HG02973 (cell line): ENCODE measurements around the gene PARP14.
"Not testable (repeated sequence)": the region's sequence is repeated elsewhere in the genome, so short reads cannot be mapped to it uniquely, and the experiment has no call there.

Experiments
- ATAC-seq: cut with Tn5 transposase; IDR thresholded peaks from one replicate; pipeline ENCODE4 v1.9.1; 2021; ENCODE audit warnings: moderate library complexity; ENCODE audit not compliant: unreplicated experiment

PARP14 gene, protein sequence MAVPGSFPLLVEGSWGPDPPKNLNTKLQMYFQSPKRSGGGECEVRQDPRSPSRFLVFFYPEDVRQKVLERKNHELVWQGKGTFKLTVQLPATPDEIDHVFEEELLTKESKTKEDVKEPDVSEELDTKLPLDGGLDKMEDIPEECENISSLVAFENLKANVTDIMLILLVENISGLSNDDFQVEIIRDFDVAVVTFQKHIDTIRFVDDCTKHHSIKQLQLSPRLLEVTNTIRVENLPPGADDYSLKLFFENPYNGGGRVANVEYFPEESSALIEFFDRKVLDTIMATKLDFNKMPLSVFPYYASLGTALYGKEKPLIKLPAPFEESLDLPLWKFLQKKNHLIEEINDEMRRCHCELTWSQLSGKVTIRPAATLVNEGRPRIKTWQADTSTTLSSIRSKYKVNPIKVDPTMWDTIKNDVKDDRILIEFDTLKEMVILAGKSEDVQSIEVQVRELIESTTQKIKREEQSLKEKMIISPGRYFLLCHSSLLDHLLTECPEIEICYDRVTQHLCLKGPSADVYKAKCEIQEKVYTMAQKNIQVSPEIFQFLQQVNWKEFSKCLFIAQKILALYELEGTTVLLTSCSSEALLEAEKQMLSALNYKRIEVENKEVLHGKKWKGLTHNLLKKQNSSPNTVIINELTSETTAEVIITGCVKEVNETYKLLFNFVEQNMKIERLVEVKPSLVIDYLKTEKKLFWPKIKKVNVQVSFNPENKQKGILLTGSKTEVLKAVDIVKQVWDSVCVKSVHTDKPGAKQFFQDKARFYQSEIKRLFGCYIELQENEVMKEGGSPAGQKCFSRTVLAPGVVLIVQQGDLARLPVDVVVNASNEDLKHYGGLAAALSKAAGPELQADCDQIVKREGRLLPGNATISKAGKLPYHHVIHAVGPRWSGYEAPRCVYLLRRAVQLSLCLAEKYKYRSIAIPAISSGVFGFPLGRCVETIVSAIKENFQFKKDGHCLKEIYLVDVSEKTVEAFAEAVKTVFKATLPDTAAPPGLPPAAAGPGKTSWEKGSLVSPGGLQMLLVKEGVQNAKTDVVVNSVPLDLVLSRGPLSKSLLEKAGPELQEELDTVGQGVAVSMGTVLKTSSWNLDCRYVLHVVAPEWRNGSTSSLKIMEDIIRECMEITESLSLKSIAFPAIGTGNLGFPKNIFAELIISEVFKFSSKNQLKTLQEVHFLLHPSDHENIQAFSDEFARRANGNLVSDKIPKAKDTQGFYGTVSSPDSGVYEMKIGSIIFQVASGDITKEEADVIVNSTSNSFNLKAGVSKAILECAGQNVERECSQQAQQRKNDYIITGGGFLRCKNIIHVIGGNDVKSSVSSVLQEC (N-terminal part only)

DNA sequence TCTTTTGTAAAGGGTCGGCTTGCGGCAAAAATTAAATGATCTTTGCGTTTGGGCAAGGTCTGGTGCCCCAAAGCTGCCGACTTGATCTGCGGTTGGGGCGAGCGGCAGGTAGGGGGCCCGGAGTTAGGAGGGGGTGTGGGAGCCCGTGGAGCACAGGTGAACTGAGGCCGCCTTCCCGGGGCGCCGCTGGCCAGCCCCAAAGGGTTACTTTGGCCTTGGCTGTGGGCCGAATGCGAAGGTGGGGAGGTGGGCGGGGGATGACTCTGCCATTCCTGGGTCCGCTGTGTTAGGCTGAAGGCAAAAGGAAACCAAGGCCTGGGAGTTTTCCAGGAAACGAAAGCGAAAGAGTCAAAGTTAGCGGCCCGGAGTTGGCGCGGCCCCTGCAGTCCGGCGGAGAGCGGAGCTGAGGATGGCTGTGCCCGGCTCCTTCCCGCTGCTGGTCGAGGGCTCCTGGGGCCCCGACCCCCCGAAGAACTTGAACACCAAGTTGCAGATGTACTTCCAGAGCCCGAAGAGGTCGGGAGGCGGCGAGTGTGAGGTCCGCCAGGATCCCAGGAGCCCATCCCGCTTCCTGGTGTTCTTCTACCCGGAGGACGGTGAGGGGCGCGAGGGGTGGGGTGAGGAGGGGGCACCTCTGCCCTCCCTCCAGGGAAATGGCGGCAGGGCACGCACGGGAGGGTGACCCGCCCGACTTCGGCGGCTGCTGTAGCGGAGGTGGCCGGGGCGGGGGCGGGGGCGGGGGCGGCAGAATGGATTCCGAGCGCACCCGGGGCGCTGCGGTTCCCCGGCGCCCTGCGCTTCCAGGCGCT lies at the start of gene PARP14:
PARP14 (plus strand) TSS at position 365 of the 809 bp plus-strand sequence; CDS start at position 410, 45 bp downstream.
- ATAC-seq, result no peak

DNA sequence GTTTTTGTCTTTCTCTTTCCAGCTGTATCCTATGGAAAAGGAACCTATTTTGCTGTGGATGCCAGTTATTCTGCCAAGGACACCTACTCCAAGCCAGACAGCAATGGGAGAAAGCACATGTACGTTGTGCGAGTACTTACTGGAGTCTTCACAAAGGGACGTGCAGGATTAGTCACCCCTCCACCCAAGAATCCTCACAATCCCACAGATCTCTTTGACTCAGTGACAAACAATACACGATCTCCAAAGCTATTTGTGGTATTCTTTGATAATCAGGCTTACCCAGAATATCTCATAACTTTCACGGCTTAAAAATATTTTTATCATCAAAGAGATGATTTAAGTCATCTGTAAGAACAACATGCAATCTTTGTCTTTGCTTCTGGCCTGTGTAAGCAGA lies 44.9 kb upstream of the PARP14 start:
- no peak for ATAC-seq

DNA sequence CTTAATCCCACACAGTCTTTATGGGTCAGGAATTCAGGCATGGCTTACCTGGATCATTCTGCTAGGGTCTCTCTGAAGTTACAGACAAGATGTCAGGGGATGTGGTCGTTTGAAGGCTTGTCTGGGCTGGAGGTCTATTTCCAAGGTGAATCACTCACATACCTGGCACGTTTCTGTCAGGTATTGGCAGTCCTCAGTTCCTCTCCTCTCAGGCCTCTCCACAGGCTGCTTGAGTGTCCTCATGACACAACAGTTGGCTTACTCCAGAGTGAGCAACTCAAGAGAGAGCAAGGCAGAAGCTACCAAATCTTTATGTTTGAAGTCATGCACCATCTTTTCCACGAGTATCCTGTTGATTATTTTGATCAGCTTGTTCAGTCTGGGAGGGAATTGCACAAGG lies 43.9 kb upstream of the PARP14 start:
- no peak for ATAC-seq

DNA sequence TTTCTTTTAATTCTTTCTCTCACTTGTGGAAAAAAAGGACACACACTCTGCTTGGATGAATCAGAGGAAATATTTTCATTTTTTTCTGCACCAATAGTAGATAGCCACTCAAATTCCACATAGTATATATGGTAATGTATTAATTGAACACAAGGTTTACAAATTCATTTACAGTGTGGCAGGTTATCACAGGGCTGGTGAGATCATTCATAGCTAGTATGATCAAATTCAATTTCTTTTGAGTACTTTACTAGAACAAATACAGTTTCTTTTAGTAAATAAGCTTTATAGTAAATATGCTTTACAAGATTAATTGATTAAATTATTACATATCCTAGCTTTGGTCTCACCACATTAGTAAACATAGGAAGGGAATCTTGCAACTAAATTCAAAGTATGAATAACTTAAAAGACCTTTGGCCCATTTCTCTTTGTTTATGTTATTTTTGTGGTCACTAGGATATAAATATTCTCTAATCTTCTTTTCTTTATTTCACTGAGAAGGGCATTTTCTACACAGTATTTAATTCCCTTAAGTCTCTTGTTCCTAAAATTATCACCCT lies 40.1 kb upstream of the PARP14 start:
- no peak for ATAC-seq

DNA sequence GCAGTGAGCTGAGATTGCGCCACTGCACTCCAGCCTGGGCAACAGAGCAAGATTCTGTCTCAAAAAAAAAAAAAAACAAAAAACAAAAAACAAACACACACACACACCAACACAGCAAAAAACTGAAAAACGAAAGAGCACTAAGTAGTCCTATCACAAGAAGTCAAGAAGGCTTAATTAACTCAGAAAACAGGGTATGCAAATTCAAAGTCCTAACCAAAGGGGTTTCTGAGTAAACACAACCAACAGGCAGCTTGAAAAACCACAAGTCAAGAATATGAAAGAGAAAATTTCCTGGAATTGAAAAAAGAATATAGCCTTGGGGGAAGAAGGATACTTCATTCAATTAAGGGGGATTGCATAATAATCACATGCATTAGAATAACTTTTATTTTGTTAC lies 37.7 kb upstream of the PARP14 start:
- ATAC-seq, result no peak

DNA sequence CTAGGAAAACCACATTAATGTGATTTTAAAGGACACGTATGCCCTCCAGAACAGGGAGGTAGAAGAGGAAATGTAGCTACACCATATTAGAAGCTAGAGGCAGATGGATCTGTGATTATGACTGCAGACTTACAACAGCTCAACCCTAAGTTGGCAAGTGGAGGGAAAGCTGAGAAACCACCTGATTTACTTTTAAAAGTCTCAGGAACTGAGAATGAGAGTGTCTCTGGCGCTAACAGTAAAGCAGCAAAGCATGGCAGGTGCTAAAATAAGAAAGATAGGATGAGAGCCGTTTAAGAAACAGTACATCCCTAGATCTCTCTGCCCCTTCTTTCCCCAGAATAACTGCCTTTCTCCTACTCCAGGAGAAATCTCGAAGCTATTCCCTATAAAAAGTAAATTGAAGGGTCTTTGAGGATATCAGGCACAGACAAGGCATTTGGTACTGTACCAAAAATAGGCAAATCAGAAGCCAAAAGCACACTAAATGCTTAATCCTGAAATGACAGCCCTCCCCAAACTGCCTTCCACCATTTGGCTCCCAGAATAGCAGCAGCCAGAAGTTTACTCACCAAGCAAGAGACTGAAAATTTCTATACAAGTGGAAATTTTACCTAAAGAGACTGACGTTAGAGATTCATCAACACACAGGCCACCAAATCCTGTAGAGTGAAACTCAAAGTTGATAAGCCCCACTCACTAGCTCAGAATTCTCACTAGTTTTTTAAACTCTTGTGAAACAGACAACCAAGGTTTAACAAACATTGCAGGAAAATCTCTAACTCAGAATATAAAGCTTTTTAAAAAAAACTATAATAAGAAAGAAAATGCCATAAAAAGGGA lies 34.3 kb upstream of the PARP14 start:
- no peak for ATAC-seq

DNA sequence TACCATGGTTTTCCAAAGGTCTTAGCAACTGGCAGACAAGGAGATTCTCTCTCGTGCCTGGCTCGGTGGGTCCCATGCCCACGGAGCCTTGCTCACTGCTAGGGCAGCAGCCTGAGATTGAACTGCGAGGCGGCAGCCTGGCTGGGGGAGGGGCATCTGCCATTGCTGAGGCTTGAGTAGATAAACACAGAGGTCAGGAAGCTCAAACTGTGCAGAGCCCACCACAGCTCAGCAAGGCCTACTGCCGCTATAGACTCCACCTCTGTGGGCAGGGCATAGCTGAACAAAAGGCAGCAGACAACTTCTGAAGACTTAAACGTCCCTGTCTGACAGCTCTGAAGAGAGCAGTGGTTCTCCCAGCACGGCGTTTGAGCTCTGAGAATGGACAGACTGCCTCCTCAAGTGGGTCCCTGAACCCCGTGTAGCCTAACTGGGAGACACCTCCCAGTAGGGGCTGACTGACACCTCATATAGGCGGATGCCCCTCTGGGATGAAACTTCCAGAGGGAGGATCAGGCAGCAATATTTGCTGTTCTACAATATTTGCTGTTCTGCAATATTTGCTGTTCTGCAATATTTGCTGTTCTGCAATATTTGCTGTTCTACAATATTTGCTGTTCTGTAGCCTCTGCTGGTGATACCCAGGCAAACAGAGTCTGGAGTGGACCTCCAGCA lies 29.3 kb upstream of the PARP14 start:
- not testable (repeated sequence) for ATAC-seq

DNA sequence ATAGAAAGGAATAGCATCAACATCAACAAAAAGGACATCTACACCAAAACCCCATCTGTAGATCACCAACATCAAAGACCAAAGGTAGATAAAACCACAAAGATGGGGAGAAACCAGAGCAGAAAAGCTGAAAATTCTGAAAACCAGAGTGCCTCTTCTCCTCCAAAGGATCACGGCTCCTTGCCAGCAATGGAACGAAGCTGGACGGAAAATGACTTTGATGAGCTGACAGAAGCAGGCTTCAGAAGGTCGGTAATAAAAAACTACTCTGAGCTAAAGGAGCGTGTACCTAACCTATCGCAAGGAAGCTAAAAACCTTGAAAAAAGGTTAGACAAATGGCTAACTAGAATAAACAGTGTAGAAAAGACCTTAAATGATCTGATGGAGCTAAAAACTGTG lies 28.7 kb upstream of the PARP14 start:
- ATAC-seq, result not testable (repeated sequence)

DNA sequence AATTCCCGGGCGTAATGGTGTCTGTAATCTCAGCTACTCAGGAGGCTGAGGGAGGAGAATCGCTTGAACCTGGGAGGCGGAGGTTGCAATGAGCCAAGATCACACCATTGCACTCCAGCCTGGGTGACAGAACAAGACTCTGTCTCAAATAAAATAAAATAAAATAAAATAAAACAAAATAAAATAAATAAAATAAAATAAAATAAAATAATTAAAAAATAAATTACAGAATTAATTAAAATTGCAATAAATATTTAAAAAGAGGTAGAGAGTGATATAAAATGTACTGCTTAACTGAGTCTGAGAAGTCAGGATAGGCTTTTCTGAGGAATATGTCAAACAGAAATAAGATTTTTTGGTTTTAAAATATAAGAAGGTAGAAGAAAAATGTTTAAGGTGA lies 22.3 kb upstream of the PARP14 start:
- not testable (repeated sequence) for ATAC-seq

DNA sequence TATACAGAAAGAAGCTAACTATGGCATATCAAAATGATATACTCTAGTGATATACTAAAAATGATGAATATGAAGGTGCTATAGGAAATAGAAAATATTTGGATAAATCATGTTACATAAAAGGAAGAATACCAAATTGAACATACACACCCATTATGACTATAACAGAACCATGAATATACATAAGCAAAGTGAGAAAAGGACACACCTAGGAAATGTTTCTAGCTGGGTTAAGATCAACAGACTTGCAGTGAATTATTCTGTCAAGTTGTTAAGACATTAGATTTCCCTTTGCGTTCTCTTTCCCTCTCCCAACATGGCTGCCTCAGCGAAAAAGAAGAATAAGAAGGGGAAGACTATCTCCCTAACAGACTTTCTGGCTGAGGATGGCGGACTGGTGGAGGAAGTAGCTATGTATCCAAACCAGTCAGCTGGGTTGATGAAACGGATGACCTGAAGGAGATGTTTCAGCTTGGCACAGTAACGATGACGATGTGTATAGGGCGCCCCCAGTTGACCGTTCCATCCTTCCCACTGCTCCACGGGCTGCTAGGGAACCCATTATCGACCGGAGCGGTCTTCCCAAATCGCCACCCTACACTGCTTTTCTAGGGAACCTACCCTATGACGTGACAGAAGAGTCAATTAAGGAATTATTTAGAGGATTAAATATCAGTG lies 20.2 kb upstream of the PARP14 start:
- ATAC-seq, result no peak

DNA sequence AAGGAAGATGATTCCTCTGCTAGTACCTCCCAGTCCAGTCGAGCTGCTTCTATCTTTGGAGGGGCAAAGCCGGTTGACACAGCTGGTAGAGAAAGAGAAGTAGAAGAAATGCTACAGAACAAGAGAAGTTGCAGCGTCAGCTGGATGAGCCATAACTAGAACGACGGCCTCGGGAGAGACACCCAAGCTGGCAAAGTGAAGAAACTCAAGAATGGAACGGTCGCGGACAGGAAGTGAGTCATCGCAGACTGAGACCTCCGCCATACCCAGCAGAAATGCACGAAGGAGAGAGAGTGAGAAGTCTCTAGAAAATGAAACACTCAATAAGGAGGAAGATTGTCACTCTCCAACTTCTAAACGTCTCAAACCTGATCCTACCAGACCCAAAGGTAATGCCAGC lies 19.0 kb upstream of the PARP14 start:
- ATAC-seq, result no peak

DNA sequence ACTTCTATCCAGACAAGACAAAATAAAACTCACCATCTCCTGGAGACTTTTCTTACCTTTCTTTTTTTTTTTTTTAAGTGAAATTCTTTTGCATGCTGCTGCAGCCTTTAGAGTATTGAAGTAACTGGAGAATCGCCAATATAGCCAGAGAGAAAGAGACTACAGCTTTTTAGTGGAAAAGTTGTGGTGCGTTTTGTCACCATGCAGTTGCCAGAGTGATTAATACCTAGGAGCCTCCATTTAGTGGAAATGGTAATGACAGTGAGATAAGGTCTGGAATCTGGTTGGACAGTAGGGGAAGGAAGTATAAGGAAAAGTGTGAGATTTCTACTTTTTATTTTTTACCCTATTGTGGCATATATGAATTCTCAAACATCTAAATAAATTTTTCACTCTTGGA lies 18.1 kb upstream of the PARP14 start:
- no peak for ATAC-seq

DNA sequence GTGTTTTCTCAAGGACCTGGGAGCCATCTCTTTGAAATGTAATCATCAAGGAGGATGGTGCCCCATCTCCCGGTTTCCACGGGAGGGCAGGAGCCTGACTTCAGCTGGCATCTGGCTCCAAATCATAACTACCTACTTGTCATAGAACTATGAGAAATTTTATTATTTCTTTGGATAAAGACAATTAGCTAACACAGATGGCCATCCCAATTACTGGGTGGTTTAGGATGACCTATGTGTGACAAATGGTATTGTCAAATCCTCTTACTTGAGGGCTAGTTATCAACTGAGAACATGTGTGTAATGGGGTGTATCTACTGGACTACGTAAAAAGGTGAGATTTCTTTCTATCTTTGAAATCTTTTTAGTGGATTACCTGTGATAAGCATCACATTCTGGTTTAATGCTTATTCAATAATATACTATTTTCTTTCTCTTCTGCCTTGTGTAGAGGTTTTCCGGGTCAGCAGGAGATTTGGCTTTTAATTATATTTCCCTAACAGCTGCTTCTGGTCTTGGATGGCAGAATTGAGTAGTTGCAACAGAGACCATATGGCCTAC lies 15.3 kb upstream of the PARP14 start:
- ATAC-seq, result no peak

DNA sequence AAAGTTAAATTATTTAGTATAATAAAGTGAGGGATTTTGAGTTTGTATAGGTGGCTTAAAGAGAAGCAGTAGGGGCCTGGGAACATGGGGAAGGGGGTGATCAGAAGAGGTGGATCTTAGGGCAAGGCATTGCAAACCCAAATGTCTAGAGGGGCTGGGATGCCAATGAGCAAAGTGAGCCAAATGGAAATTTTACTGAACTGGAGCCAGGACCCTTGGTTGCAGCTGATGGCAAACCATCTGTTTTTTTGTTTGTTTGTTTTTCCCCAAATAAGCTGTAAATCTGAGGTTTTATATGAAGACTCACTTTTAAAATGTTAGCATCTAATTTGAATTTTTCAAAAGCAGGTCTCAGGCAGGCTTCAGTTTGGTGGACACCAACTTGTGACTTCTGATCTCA lies 14.8 kb upstream of the PARP14 start:
- ATAC-seq, result no peak

DNA sequence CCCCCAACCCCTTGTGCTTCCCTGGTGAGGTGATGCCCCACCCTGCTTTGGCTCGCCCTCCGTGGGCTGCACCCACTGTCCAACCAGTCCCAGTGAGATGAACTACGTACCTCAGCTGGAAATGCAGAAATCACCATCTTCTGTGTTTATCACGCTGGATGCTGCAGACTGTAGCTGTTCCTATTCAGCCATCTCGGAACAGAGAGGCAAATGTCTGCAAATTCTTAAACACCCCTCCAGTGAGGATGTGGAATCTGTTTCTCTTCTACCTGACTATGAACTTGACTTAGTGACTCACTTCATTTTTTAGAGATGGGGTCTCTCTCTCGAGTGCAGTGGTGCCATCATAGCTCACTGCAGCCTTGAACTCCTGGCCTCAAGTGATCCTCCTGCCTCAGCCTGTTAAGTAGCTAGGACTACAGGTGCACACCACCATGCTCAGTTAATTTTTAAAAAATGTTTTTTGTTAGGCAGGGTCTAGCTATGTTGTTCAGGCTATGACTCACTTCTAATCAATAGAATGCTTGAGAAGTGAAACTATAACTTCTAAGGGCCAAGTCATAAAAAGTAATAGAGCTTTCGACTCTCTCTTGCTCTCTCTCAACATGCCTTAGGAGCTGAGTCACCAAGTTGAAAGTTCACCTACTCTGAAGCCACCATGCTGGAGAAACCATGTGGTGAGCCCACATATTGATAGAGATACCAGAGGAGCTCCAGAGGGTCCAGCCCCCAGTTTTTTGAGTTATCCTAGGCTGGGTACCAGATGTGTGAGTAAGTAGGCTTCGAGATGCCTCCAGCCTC lies 11.5 kb upstream of the PARP14 start:
- no peak for ATAC-seq

DNA sequence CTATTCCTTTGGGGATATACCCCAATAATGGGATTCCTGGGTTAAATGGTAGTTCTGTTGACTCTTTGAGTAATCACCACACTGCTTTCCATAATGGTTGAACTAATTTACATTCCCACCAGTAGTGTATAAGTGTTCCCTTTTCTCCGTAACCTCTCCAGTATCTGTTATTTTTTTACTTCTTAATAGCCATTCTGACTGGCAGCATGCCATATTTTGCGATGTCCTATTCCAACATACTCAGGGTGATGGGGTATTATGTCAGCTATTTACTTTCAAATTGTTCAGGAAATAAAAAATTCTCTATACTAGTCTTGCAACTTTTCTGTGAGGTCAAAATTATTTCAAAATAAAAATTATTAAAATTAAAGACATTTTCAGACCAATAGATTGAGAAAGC lies 9.1 kb upstream of the PARP14 start:
- ATAC-seq, result no peak

DNA sequence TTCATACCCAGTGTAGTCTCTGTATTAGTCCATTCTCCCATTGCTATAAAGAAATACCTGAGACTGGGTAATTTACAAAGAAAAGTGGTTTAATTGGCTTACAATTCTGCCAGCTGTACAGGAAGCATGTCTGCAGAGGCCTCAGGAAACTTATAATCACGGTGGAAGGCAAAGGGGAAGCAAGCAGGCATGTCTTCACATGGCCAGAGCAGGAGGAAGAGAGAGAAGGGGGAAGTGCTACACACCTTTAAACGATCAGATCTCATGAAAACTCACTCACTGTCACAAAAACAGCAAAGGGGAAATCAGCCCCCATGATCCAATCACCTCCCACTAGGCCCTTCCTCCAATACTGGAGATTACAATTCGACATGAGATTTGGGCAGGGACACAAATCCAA lies 6.3 kb upstream of the PARP14 start:
- no peak for ATAC-seq
